Measurements from ENCODE around the gene GNAT2.

GNAT2 gene

DNA sequence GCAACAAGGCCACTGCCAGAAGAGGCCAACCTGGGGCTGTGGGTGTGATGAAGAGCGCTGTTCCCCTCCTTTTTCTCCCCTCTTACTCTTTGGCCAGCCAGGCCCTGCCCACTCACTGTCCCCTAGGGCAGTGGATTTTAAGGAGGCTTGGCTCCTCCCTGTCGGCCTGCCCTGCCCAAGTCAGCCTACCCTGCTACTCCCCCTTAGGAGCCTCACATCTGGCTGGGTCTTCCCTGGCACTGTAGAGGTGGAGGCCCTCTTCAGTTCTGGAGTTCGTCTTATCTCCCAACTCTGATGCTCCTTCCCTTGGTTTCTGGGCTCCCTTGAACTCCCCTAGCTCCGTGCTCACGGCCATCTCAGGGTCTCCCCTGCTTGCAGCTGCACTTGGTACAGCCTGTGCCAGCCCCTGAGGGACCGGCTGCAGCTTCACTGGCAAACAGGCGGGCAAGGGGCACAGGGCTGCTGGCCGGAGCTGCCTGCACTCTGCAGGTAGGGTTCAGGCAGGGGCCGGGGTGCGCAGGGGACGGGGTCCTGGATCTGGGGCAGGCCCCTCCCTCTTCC is 4.3 kb upstream of the GNAT2 start:
- Histone ChIP-seq H3K4me3 (ENCODE audit: low read length) (peak overlapping the region; percentile 21), H3K4me1 (ENCODE audit: control insufficient read depth, insufficient read depth, low read length) (peaks cover 45% of the 10 kb centered on the region)

DNA sequence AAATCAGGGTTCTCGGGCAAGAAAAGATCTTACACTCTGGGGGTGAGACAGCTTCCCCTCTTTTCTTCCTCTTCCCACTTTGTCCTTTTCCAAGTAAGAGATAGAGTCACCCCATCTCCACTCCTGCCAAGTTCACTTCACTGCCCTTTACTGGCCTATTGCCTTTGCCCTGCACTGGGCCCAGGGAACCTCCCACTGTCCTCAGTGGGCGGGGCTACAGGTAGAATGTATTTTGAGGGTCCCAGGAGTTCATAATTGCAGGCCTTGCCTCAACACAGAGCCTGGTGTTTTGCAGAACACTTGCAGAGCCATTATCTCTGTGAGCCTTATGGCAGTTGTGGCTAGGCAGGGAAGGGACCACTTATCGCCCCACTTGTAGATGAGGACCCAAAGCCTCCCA is 3.5 kb upstream of the GNAT2 start:
- H3K27me3 ChIP-seq (ENCODE audit: control insufficient read depth, insufficient read depth, low read length): no peaks in the 10 kb centered on the region
- peaks cover 28% of the 10 kb centered on the region for H3K36me3 ChIP-seq (ENCODE audit: insufficient read depth, low read length)
- H3K4me1 ChIP-seq (ENCODE audit: control insufficient read depth, insufficient read depth, low read length): peaks cover 45% of the 10 kb centered on the region
- no peak overlapping the region for H3K4me3 ChIP-seq (ENCODE audit: low read length)
- H3K4me2 ChIP-seq (ENCODE audit: low read length): peak overlapping the region; percentile 100
- H3K9ac ChIP-seq (ENCODE audit: low read depth, low read length): no peak overlapping the region
- no peaks in the 10 kb centered on the region for H3K9me3 ChIP-seq (replicated peaks; ENCODE audit: low read length)

More for the DNA sequence above, 4.3 kb upstream of the GNAT2 start:
- Histone ChIP-seq H3K36me3 (ENCODE audit: insufficient read depth, low read length) (peaks cover 35% of the 10 kb centered on the region), H3K9ac (ENCODE audit: low read depth, low read length) (peak overlapping the region; percentile 0), H3K27me3 (ENCODE audit: control insufficient read depth, insufficient read depth, low read length) (no peaks in the 10 kb centered on the region), H3K4me2 (ENCODE audit: low read length) (peak overlapping the region; percentile 24), H3K9me3 (replicated peaks; ENCODE audit: low read length) (no peaks in the 10 kb centered on the region)

DNA sequence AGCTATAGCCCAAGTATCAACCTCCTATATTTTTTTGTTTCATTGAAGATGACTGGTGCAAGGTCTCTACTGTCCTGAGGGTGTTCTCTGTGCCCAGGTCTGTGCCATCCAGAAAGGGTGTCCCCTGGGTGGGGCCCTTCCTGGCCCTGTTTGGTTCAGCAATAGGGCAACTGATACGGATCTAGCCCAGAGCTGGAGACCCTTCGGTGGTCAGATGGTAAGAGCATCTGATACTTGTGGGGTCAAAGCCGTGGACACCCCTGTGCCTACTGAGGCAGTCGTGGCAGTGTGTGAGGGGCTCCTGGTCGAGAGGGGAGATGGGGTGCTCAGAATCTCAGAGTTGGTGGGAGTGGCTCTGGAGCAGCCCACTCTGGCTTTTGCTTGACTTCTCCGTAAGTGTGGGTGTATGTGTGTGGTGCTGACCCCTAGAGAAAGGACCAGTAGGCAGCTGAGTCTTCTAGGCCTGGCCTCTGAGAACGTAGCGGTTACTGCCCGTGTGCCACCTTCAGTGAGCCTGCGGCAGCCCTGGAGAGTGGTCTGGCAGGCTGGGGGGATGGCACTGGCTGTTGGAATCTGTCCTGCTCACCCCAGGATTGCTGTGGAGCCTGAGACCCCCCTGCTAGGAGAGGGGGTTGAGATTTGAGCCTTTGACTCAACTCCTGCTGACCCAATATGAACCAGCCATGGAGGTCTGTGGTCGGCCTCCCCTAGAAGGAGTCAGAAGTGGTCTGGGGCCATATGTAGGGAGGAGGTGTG is 2.9 kb upstream of the GNAT2 start:
- H3K4me2 ChIP-seq (ENCODE audit: low read length): peak overlapping the region; percentile 100
- H3K4me3 ChIP-seq (ENCODE audit: low read length): peak overlapping the region; percentile 97
- no peaks in the 10 kb centered on the region for H3K9me3 ChIP-seq (replicated peaks; ENCODE audit: low read length)
- H3K27me3 ChIP-seq (ENCODE audit: control insufficient read depth, insufficient read depth, low read length): no peaks in the 10 kb centered on the region
- H3K4me1 ChIP-seq (ENCODE audit: control insufficient read depth, insufficient read depth, low read length): peaks cover 50% of the 10 kb centered on the region
- H3K9ac ChIP-seq (ENCODE audit: low read depth, low read length): no peak overlapping the region
- peaks cover 23% of the 10 kb centered on the region for H3K36me3 ChIP-seq (ENCODE audit: insufficient read depth, low read length)

DNA sequence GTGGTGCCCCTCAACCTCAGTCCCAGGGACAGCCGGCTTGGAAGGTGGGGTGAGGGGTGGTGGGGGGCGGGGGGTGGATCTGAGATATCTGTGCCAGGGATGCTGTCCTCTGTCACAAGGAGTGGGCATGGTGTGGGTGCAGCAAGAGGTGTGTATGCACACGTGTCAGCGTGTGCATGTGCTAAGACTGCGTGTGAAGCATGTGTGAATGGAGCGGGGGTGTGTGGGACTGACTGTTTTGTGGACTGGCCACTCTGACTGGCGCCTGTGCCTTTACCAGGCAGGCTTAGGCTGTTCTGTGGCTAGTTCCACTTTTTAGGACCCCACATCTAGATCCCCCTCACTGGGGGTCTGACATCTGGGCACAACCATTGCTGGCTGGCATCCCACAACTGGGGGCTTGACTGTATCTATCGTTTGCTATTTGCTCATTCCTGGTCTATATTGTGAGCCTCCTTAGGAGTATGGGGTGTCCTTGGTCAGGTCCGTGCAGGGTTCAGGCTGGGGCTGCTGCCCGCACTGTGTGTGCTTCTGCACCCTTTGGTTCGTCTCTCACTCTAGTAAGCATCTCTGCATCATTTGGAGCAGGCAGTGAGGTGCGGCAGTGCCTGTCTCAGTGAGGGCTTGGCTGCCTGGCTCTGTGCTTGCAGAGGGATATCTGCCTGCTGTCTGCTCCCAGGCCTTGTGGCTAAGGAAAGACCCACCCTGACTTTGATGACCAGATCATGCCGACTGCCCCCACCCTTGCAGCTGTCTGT is 2.1 kb upstream of the GNAT2 start:
- Histone ChIP-seq H3K4me2 (ENCODE audit: low read length) (peak overlapping the region; percentile 100), H3K4me1 (ENCODE audit: control insufficient read depth, insufficient read depth, low read length) (peaks cover 57% of the 10 kb centered on the region), H3K4me3 (ENCODE audit: low read length) (peak overlapping the region; percentile 97), H3K27me3 (ENCODE audit: control insufficient read depth, insufficient read depth, low read length) (no peaks in the 10 kb centered on the region), H3K36me3 (ENCODE audit: insufficient read depth, low read length) (peaks cover 15% of the 10 kb centered on the region), H3K9me3 (replicated peaks; ENCODE audit: low read length) (no peaks in the 10 kb centered on the region), H3K9ac (ENCODE audit: low read depth, low read length) (peak overlapping the region; percentile 76)

DNA sequence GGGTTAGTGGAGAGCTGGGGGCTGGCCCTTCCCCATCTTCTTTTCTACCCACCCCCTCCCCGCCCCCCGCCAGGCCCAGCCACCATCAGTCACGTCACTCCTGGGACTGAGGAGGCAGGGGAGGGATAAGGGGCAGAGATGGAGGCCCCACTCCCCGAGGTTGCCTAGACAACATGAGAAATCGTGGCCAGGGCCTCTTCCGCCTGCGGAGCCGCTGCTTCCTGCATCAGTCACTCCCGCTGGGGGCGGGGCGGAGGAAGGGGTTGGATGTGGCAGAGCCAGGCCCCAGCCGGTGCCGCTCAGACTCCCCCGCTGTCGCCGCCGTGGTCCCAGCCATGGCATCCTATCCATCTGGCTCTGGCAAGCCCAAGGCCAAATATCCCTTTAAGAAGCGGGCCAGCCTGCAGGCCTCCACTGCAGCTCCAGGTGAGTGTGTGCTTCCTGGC is 1.4 kb upstream of the GNAT2 start:
- Histone ChIP-seq H3K36me3 (ENCODE audit: insufficient read depth, low read length) (peaks cover 8% of the 10 kb centered on the region), H3K9ac (ENCODE audit: low read depth, low read length) (peak overlapping the region; percentile 98), H3K9me3 (replicated peaks; ENCODE audit: low read length) (no peaks in the 10 kb centered on the region), H3K4me2 (ENCODE audit: low read length) (peak overlapping the region; percentile 100), H3K4me3 (ENCODE audit: low read length) (peak overlapping the region; percentile 97), H3K4me1 (ENCODE audit: control insufficient read depth, insufficient read depth, low read length) (peaks cover 58% of the 10 kb centered on the region), H3K27me3 (ENCODE audit: control insufficient read depth, insufficient read depth, low read length) (no peaks in the 10 kb centered on the region)

DNA sequence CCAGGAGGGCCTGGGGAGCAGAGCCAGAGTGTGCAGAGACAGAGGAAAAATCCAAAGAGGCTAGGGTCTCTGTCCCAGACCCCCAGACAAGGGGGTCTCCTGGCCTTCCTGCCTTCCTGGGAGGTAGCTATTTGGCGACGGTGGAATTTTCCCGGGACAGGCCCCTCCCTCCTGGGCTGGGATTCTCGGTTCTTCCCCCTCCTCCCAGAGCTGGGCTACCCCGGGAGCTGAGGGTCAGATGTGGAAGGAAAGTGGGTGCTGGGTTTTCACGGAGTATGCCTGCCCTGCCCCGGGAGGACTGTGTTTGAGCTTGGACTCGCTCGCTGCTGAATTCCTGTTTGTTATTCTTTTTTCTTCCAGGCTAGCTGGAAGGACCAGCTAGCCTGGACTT is 980 bp upstream of the GNAT2 start:
- Histone ChIP-seq H3K9ac (ENCODE audit: low read depth, low read length) (peak overlapping the region; percentile 98), H3K4me1 (ENCODE audit: control insufficient read depth, insufficient read depth, low read length) (peaks cover 58% of the 10 kb centered on the region), H3K9me3 (replicated peaks; ENCODE audit: low read length) (no peaks in the 10 kb centered on the region), H3K4me2 (ENCODE audit: low read length) (peak overlapping the region; percentile 100), H3K4me3 (ENCODE audit: low read length) (peak overlapping the region; percentile 97), H3K36me3 (ENCODE audit: insufficient read depth, low read length) (peaks cover 5% of the 10 kb centered on the region), H3K27me3 (ENCODE audit: control insufficient read depth, insufficient read depth, low read length) (no peaks in the 10 kb centered on the region)

DNA sequence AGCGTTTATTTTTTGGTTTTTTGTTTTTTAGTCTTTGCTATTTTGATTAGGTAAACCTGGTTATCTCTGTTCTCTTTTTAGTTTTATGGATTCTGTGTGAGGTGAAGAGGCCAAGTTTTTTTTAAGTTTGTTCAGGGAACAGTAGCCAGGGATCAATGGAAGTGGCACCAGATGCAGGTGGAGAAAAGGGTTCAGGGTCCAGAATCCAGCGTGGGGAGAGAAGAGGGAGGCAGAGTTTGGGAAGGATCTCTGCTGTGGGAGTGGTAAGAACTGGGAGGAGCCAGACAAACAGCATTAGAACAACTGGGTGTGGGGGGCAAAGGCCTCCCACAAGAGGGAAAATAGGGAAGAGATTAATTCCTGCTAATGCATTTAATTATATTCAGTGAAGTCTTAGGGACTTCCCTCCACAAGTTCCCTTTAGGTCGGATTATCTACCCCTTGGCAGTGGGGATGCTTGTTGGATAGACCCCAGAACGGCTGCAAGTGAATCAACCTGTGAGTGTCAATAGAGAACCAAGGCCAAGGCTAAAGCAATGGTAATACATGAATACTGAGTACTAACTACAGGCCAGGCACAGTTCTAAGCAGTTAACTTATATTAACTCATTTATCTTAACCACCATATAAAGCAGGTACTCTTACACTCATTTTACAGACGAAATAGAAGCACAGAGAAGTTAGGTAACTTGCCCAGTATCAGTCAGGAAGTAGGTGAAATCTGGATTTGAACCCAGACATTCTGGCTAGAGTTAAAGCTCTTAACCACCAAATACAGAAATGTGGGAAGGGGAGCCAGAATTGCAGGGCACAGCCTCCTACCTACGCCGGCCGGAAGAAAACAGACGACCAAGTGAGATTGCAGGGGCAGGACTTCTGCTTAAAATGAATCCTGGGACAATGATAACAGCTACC is 498 bp downstream of the GNAT2 start:
- no peaks in the 10 kb centered on the region for H3K27me3 ChIP-seq (ENCODE audit: control insufficient read depth, insufficient read depth, low read length)
- peaks cover 49% of the 10 kb centered on the region for H3K4me1 ChIP-seq (ENCODE audit: control insufficient read depth, insufficient read depth, low read length)

DNA sequence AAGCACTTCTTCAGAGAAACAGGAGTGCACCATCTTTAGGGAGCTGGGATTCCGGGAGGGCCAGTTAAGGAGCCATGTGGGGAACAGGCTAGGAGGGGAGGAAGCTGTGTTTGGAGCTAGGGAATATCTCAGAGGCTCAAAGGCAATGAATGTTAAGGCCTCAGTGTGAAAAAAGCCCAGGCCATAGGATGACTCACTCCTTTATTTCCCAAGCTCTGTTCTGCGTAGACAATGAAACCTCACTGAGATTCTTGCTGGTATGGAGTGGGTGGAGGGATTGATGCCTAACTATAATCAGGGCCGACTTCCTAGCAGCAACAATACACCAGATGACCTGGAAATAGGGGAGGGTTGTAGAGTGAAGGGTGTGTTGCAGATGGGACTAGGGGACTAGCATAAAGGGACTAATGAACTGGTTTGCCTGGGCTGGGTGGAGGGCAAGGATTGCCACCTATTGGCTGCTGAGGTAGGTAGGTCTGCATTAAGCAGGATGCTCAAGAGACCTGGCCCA is 2.1 kb downstream of the GNAT2 start:
- Histone ChIP-seq H3K4me1 (ENCODE audit: control insufficient read depth, insufficient read depth, low read length) (peaks cover 33% of the 10 kb centered on the region), H3K9ac (ENCODE audit: low read depth, low read length) (peak overlapping the region; percentile 63), H3K4me2 (ENCODE audit: low read length) (peak overlapping the region; percentile 13), H3K4me3 (ENCODE audit: low read length) (no peak overlapping the region), H3K36me3 (ENCODE audit: insufficient read depth, low read length) (no peaks in the 10 kb centered on the region), H3K27me3 (ENCODE audit: control insufficient read depth, insufficient read depth, low read length) (no peaks in the 10 kb centered on the region), H3K9me3 (replicated peaks; ENCODE audit: low read length) (no peaks in the 10 kb centered on the region)

More for the DNA sequence above, 498 bp downstream of the GNAT2 start:
- peak overlapping the region; percentile 98 for H3K9ac ChIP-seq (ENCODE audit: low read depth, low read length)
- H3K4me2 ChIP-seq (ENCODE audit: low read length): peak overlapping the region; percentile 100
- peak overlapping the region; percentile 97 for H3K4me3 ChIP-seq (ENCODE audit: low read length)
- H3K9me3 ChIP-seq (replicated peaks; ENCODE audit: low read length): no peaks in the 10 kb centered on the region
- peaks cover 4% of the 10 kb centered on the region for H3K36me3 ChIP-seq (ENCODE audit: insufficient read depth, low read length)

DNA sequence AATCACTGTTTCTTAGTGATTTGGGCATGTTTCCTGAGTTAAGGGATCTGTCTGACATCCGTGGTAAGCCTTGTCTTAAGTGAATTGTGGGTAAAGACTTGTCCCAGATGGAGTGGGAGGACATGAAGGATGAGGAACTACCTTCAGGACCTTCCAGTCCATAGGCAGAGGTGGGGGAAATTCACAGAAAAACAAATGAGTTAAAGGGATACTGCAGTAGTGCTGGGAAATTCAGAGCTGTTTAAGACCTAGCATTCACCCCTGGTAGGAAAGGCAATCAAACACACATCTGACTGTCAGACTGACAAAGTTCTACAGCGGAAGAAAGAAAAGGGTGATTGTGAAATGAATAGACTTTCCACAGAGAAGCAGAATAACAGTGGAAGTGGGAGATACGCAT is 3.0 kb downstream of the GNAT2 start:
- Histone ChIP-seq H3K4me2 (ENCODE audit: low read length) (no peak overlapping the region), H3K36me3 (ENCODE audit: insufficient read depth, low read length) (no peaks in the 10 kb centered on the region), H3K4me1 (ENCODE audit: control insufficient read depth, insufficient read depth, low read length) (peaks cover 24% of the 10 kb centered on the region), H3K9me3 (replicated peaks; ENCODE audit: low read length) (no peaks in the 10 kb centered on the region), H3K9ac (ENCODE audit: low read depth, low read length) (peak overlapping the region; percentile 63), H3K4me3 (ENCODE audit: low read length) (no peak overlapping the region), H3K27me3 (ENCODE audit: control insufficient read depth, insufficient read depth, low read length) (no peaks in the 10 kb centered on the region)

DNA sequence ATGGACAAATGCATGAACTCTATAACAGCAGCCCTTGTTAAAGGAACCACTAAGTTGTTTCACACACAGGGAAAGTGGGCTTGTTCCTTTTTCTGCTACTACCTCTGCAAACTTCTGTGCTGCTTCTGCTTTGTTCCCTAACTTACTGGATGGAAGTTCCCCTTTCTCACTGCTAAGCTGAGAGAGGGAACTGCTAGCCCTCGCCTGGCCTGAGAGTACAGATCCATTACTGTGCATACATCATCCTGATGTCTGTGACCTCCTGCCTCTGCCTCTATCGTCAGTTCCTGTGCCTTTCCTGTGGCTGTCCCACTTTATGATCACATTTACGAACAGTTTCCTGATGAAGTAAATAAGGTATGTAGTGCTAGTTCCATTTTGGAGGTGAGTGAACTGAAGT is 3.5 kb downstream of the GNAT2 start:
- H3K4me2 ChIP-seq (ENCODE audit: low read length): no peak overlapping the region
- peaks cover 22% of the 10 kb centered on the region for H3K4me1 ChIP-seq (ENCODE audit: control insufficient read depth, insufficient read depth, low read length)
- no peaks in the 10 kb centered on the region for H3K9me3 ChIP-seq (replicated peaks; ENCODE audit: low read length)
- no peaks in the 10 kb centered on the region for H3K36me3 ChIP-seq (ENCODE audit: insufficient read depth, low read length)
- H3K27me3 ChIP-seq (ENCODE audit: control insufficient read depth, insufficient read depth, low read length): no peaks in the 10 kb centered on the region
- no peak overlapping the region for H3K9ac ChIP-seq (ENCODE audit: low read depth, low read length)
- no peak overlapping the region for H3K4me3 ChIP-seq (ENCODE audit: low read length)

Measured in skeletal muscle satellite cell (primary cell).